IMR-90 (cell line): Measurements from ENCODE around the gene MAPKAPK2. TPM values are rescaled to one million over a fixed set of nuclear protein-coding genes. Genes with fewer than 3 reads are reported as not detected.

ENCODE experiments used
- ATAC-seq: fragments of 200-7000 bp; cut with Tn5 transposase; 2 replicates; pipeline ENCODE4 v1.9.1; 2020; ENCODE audit warnings: low read depth, mild to moderate bottlenecking, moderate library complexity
- BruUV-seq: library from RNA; stranded (reverse); fragments of 400-500 nt; replicated peaks from 2 replicates; lab custom pipeline; 2021; lab: Mats Ljungman, UMichigan
- CTCF ChIA-PET: fragments of 300-600 bp; formaldehyde crosslinking; extraction: SDS; loops from one replicate; lab custom pipeline; 2021; ENCODE audit warnings: antibody characterized with exemption; lab: Yijun Ruan, JAX
- POLR2A ChIA-PET: fragments of 300-600 bp; sonication (Branson Sonifier 250); formaldehyde crosslinking; loops from one replicate; lab custom pipeline; 2022; ENCODE audit warnings: antibody characterized with exemption; ENCODE audit not compliant: unreplicated experiment; lab: Charles Lee
- DNase-seq: peaks from one replicate; pipeline ENCODE4 v3.0.0; 2013
- H2AFZ ChIP-seq: replicated peaks from 2 replicates; pipeline ENCODE3; 2013; ENCODE audit warnings: low read length, mild to moderate bottlenecking; ENCODE audit not compliant: poor library complexity
- H2AK5ac ChIP-seq: 2 replicates; pipeline ENCODE4 v1.6.1; 2013; ENCODE audit warnings: low read depth, low read length, inconsistent platforms
- H2AK9ac ChIP-seq: replicated peaks from 2 replicates; pipeline ENCODE3; 2013; ENCODE audit warnings: mild to moderate bottlenecking, low read depth, low read length, moderate library complexity; ENCODE audit not compliant: poor library complexity
- H2BK120ac ChIP-seq: 2 replicates; pipeline ENCODE4 v1.6.1; 2013; ENCODE audit warnings: low read depth, low read length, inconsistent platforms
- H2BK15ac ChIP-seq: 3 replicates; pipeline ENCODE4 v1.6.1; 2013; ENCODE audit warnings: low read depth, low read length, inconsistent platforms
- H2BK20ac ChIP-seq: 2 replicates; pipeline ENCODE4 v1.6.1; 2013; ENCODE audit warnings: low read depth, mild to moderate bottlenecking, inconsistent platforms, low read length, moderate library complexity
- H2BK5ac ChIP-seq: 2 replicates; pipeline ENCODE4 v1.6.1; 2013; ENCODE audit warnings: mild to moderate bottlenecking, low read depth, low read length, inconsistent platforms; ENCODE audit not compliant: poor library complexity, severe bottlenecking
- H3K14ac ChIP-seq: replicated peaks from 2 replicates; pipeline ENCODE4 v1.6.1; 2013; ENCODE audit warnings: low read depth, low read length, inconsistent platforms
- H3K18ac ChIP-seq: 2 replicates; pipeline ENCODE4 v1.6.1; 2013; ENCODE audit warnings: low read depth, low read length, control low read depth
- H3K23ac ChIP-seq: 2 replicates; pipeline ENCODE4 v1.6.1; 2013; ENCODE audit warnings: low read depth, low read length, inconsistent platforms
- H3K27ac ChIP-seq: 2 replicates; pipeline ENCODE4 v1.5.1; 2013; ENCODE audit warnings: mild to moderate bottlenecking, control low read depth, low read length; ENCODE audit not compliant: insufficient read depth
- H3K27me3 ChIP-seq: 2 replicates; pipeline ENCODE4 v1.6.1; 2013; ENCODE audit warnings: low read length; ENCODE audit not compliant: control insufficient read depth, insufficient read depth
- H3K36me3 ChIP-seq: 2 replicates; pipeline ENCODE4 v1.6.1; 2013; ENCODE audit warnings: low read length, mixed read lengths; ENCODE audit not compliant: control insufficient read depth, insufficient read depth
- H3K4ac ChIP-seq: 2 replicates; pipeline ENCODE4 v1.6.1; 2013; ENCODE audit warnings: low read depth, low read length, inconsistent platforms
- H3K4me1 ChIP-seq: 2 replicates; pipeline ENCODE4 v1.6.1; 2013; ENCODE audit warnings: low read length, mixed read lengths; ENCODE audit not compliant: control insufficient read depth, insufficient read depth
- H3K4me2 ChIP-seq: 2 replicates; pipeline ENCODE4 v1.6.1; 2013; ENCODE audit warnings: low read depth, mild to moderate bottlenecking, control low read depth, low read length, moderate library complexity
- H3K4me3 ChIP-seq: 2 replicates; pipeline ENCODE4 v1.5.1; 2013; ENCODE audit warnings: low read depth, mild to moderate bottlenecking, control low read depth, low read length, moderate library complexity; ENCODE audit not compliant: insufficient read depth
- H3K56ac ChIP-seq: 2 replicates; pipeline ENCODE4 v1.6.1; 2013; ENCODE audit warnings: low read length, inconsistent platforms; ENCODE audit not compliant: insufficient read depth; ENCODE audit errors: extremely low read depth
- H3K79me1 ChIP-seq, 2 experiments: 2 replicates each; pipeline ENCODE4 v1.6.1; 2013; ENCODE audit warnings: low read length in 2 of 2, inconsistent platforms in 1 of 2, low read depth in 1 of 2
- H3K9ac ChIP-seq: 2 replicates; pipeline ENCODE4 v1.6.1; 2013; ENCODE audit warnings: low read depth, low read length, control low read depth
- H3K9me1 ChIP-seq: 2 replicates; pipeline ENCODE4 v1.6.1; 2013; ENCODE audit warnings: low read length, inconsistent platforms; ENCODE audit not compliant: insufficient read depth
- H3K9me3 ChIP-seq: 2 replicates; pipeline ENCODE4 v1.6.1; 2013; ENCODE audit warnings: low read length; ENCODE audit not compliant: control insufficient read depth, insufficient read depth
- H4K20me1 ChIP-seq: 2 replicates; pipeline ENCODE4 v1.6.1; 2013; ENCODE audit warnings: low read length, inconsistent platforms; ENCODE audit not compliant: insufficient read depth
- H4K5ac ChIP-seq: 2 replicates; pipeline ENCODE4 v1.6.1; 2013; ENCODE audit warnings: mild to moderate bottlenecking, low read depth, low read length, control low read depth
- H4K8ac ChIP-seq, 2 experiments: 2 replicates each; pipeline ENCODE4 v1.6.1; 2013; ENCODE audit warnings: low read depth in 2 of 2, low read length in 2 of 2, control low read depth in 1 of 2, inconsistent platforms in 1 of 2
- H4K91ac ChIP-seq: 2 replicates; pipeline ENCODE4 v1.6.1; 2013; ENCODE audit warnings: low read depth, low read length, inconsistent platforms; ENCODE audit not compliant: insufficient read depth
- BHLHE40 ChIP-seq: fragments of 150-350 bp; IDR thresholded peaks from 2 replicates; pipeline ENCODE4 v1.6.1; 2016; ENCODE audit warnings: mild to moderate bottlenecking, low read depth, low read length
- CEBPB ChIP-seq: IDR thresholded peaks from 2 replicates; pipeline ENCODE4 v1.6.1; 2012; ENCODE audit warnings: low read depth, low read length, improper control_type of control experiment
- CHD1 ChIP-seq: IDR thresholded peaks from 2 replicates; pipeline ENCODE4 v1.6.1; 2012; ENCODE audit warnings: low read depth, low read length, improper control_type of control experiment
- FOS ChIP-seq: fragments of 150-350 bp; IDR thresholded peaks from 2 replicates; pipeline ENCODE4 v1.6.1; 2016; ENCODE audit warnings: low read depth, low read length
- MAFK ChIP-seq: IDR thresholded peaks from 2 replicates; pipeline ENCODE4 v1.6.1; 2012; ENCODE audit warnings: low read depth, low read length, improper control_type of control experiment
- MAZ ChIP-seq: IDR thresholded peaks from 2 replicates; pipeline ENCODE4 v1.6.1; 2012; ENCODE audit warnings: low read depth, mild to moderate bottlenecking, low read length, improper control_type of control experiment, moderate library complexity, borderline replicate concordance
- MXI1 ChIP-seq: IDR thresholded peaks from 2 replicates; pipeline ENCODE4 v1.6.1; 2012; ENCODE audit warnings: low read depth, mild to moderate bottlenecking, low read length, moderate library complexity, borderline replicate concordance
- POLR2A ChIP-seq: IDR thresholded peaks from 2 replicates; pipeline ENCODE4 v1.6.1; 2012; ENCODE audit warnings: mild to moderate bottlenecking, low read depth, low read length
- RAD21 ChIP-seq: IDR thresholded peaks from 2 replicates; pipeline ENCODE4 v1.6.1; 2012; ENCODE audit warnings: low read length, improper control_type of control experiment
- RCOR1 ChIP-seq: IDR thresholded peaks from 2 replicates; pipeline ENCODE4 v1.6.1; 2012; ENCODE audit warnings: mild to moderate bottlenecking, low read length, improper control_type of control experiment; ENCODE audit not compliant: insufficient replicate concordance
- SMC3 ChIP-seq: fragments of 150-350 bp; IDR thresholded peaks from 2 replicates; pipeline ENCODE4 v1.6.1; 2016; ENCODE audit warnings: low read depth, mild to moderate bottlenecking, antibody characterized with exemption, low read length, moderate library complexity
- USF2 ChIP-seq: fragments of 150-350 bp; IDR thresholded peaks from 2 replicates; pipeline ENCODE4 v1.6.1; 2017; ENCODE audit warnings: mild to moderate bottlenecking, antibody characterized with exemption, low read length, low read depth
- WGBS, 2 experiments: methylation state at CpG; one replicate each; pipeline versions ENCODE4 v1.1.5 to v1.1.7; 2013; ENCODE audit warnings: missing lambda C conversion rate in 2 of 2; ENCODE audit not compliant: insufficient read length in 1 of 2; ENCODE audit errors: extremely low coverage in 2 of 2; 5-methylcytosine and 5-hydroxymethylcytosine counted together
- dilution Hi-C: fragments of 300-500 bp; cut with HindIII; formaldehyde crosslinking; loops from one replicate; pipeline ENCODE4 v1.14.3; 2018; ENCODE audit warnings: low sequenced_read_pairs; ENCODE audit not compliant: unreplicated experiment
- in situ Hi-C: fragments of 300-500 bp; cut with MboI; formaldehyde crosslinking; loops from 3 replicates; pipeline ENCODE4 v1.14.3; 2019; ENCODE audit warnings: low sequenced_read_pairs, inconsistent platforms, mixed read lengths
- intact Hi-C: fragments of 100-400 bp; cut with micrococcal nuclease; formaldehyde crosslinking; loops from 2 replicates; pipeline ENCODE4 v1.10.0; 2022
- polyA plus RNA-seq, 3 experiments: library from polyadenylated mRNA; depleted of rRNA; stranded (reverse); fragments of >200 nt; gene quantifications; 2 replicates each; pipeline ENCODE4 v1.2.3, GENCODE V29; 2012; ENCODE audit warnings: low replicate concordance in 1 of 3
- total RNA-seq: library from RNA; depleted of rRNA; stranded (reverse); fragments of >200 nt; gene quantifications from 2 replicates; pipeline ENCODE4 v1.2.3, GENCODE V29; 2012
- TF ChIP-seq, protein P1 (sequence below): fragments of 150-350 bp; IDR thresholded peaks from 2 replicates; pipeline ENCODE4 v1.6.1; 2016; ENCODE audit warnings: low read depth, mild to moderate bottlenecking, low read length, moderate library complexity, borderline replicate concordance

MAPKAPK2 gene
- total and polyA plus RNA-seq, 2 of the 4 experiments (the other 2 are of a cell fraction) = 56.5 to 66.4 TPM

DNA sequence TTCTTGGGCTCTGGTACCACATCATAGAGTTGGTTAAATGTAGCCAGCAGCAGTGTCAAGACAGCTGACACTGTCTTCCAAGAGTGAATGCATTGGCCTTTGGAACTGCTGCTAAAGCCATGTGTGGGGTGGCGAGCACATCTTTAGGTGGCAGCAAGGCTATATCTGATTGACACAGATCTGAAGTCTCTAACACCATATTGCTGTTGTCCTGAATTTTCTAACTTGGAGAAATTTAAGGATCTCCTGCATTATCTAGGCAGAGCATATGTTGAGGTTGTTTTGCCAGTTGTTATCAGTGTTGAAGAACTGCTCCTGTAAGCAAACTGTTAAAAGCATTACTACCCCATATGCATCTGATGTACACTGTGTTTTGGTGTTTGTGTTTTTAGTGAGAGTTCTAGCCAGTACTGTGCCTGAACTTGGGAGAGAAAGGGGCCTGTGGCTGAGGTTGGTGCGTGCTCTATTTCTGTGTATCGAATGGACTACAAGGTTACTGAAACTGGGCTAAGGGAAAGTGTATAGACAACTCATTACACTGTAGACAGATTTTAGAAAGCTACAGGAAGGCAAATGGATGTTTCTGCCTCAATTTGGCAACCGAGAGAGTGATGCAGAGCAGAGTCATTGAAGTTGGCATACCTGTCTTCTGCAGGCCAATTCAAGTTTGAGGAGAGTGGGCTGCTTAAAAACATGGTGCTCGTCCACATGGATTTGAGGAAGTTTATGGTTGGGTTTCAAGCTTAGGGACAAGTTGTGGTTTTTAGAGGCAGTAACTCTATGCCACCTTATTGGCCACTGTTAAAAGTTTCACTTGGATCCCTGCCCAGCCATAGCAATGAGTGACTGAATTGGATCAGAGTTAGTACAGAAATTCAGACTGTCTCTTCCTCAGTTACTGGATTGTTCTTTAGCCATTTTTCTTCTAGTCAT is 32.5 kb upstream of the MAPKAPK2 start:
- H3K27me3 ChIP-seq = no peaks in the 10 kb centered on the region
- H3K56ac ChIP-seq = no peak overlapping the region
- no peak overlapping the region for H3K4ac ChIP-seq
- WGBS, 2 experiments = 100% methylated on average over 1 of the region's 5 CpGs; no CpG with 5 or more reads in 1 of the 2 experiments
- H3K23ac ChIP-seq = no peak overlapping the region
- peaks cover 2% of the 10 kb centered on the region; the same call in 1 of the 2 replicates for H3K4me1 ChIP-seq
- H3K79me1 ChIP-seq = peaks cover 10 to 26% of the 10 kb centered on the region in 2 experiments; a peak in 3 of 4 replicates
- TF ChIP-seq RAD21 = no peak
- no peak for TF ChIP-seq MXI1
- no peak for TF ChIP-seq FOS
- TF ChIP-seq CEBPB = no peak
- no peak for TF ChIP-seq BHLHE40
- TF ChIP-seq, protein P1, sequence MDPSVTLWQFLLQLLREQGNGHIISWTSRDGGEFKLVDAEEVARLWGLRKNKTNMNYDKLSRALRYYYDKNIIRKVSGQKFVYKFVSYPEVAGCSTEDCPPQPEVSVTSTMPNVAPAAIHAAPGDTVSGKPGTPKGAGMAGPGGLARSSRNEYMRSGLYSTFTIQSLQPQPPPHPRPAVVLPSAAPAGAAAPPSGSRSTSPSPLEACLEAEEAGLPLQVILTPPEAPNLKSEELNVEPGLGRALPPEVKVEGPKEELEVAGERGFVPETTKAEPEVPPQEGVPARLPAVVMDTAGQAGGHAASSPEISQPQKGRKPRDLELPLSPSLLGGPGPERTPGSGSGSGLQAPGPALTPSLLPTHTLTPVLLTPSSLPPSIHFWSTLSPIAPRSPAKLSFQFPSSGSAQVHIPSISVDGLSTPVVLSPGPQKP = no peak
- no peak for TF ChIP-seq RCOR1
- TF ChIP-seq USF2 = no peak
- no peak for TF ChIP-seq POLR2A
- TF ChIP-seq MAFK = no peak
- no peak for TF ChIP-seq MAZ
- TF ChIP-seq SMC3 = no peak
- no peak for TF ChIP-seq CHD1
- no peak overlapping the region for H2BK120ac ChIP-seq
- intact Hi-C loops = no loop called here
- H3K36me3 ChIP-seq = peaks cover 13% of the 10 kb centered on the region
- POLR2A ChIA-PET = no interaction called here
- peaks cover 2% of the 10 kb centered on the region; the same call in 1 of the 2 replicates for H3K9me3 ChIP-seq
- no peak overlapping the region for H4K91ac ChIP-seq
- no peak overlapping the region for H2AFZ ChIP-seq
- no peaks in the 10 kb centered on the region; the same call in none of the 2 replicates for H3K9me1 ChIP-seq
- no peak overlapping the region for H3K27ac ChIP-seq
- no peak overlapping the region for H2AK9ac ChIP-seq
- no peaks in the 10 kb centered on the region for H4K20me1 ChIP-seq
- H2BK5ac ChIP-seq = no peak overlapping the region
- BruUV-seq = no TSS peak
- dilution Hi-C loops = no loop called here
- no peak overlapping the region for H3K9ac ChIP-seq
- H3K4me3 ChIP-seq = no peak overlapping the region
- DNase-seq (no peak), ATAC-seq (no peak)
- H2AK5ac ChIP-seq = no peak overlapping the region
- H2BK15ac ChIP-seq = no peak overlapping the region
- no peak overlapping the region for H3K14ac ChIP-seq
- no peak overlapping the region for H3K4me2 ChIP-seq
- no peak overlapping the region for H3K18ac ChIP-seq
- CTCF ChIA-PET = interaction anchor here (3.0 kb wide), 1 partner anchor 12 kb away, joined by 12 read pairs; no protein-coding TSS in a partner anchor
- in situ Hi-C loops = no loop called here
- no peak overlapping the region for H4K8ac ChIP-seq
- no peak overlapping the region for H2BK20ac ChIP-seq
- H4K5ac ChIP-seq = no peak overlapping the region
